Stimulated activated CD4-positive, alpha-beta T cell treated with anti-CD3 and anti-CD28 coated beads, Interleukin-15, amount 100 ng/mL, for 48 hours (primary cell): Measurements from ENCODE around the gene ANXA5.
A peak's percentile ranks its signal among the peaks of the same experiment; 100 is the strongest.

Experiments
- DNase-seq, 2 donors: peaks; one replicate each; pipeline ENCODE4 v3.0.0-alpha.2; 2020; ENCODE audit warnings: low read depth in 2 of 2

Gene ANXA5

DNA sequence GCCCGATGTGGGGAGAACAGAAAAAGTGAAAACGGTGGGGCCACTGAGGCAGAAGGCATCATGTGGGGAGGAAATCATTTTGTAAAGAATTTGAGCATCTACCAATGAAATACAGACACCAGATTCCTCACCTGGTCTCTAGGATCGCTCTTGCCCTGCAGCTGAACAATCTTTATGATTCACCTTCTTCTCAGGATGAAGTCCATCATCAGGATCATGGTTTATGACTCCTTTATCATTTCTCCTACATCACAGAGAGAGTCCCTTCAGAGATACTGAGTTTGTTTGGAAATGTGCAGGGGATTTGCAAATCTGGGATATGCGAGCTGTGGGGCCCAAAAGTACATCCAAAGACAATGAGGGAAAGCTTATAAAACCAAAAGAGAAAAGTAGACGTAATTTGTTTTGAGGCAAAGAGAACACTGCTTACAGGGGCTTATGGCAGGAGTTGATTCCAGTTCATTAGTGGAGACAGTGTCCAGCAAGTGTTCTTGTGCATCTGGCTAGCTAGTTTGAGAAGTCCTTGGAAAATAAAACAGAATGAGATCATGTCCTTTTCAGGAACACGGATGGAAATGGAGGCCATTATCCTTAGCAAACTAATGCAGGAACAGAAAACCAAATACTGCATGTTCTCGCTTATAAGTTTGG, 15.3 kb upstream of the ANXA5 start:
- no peak for DNase-seq

DNA sequence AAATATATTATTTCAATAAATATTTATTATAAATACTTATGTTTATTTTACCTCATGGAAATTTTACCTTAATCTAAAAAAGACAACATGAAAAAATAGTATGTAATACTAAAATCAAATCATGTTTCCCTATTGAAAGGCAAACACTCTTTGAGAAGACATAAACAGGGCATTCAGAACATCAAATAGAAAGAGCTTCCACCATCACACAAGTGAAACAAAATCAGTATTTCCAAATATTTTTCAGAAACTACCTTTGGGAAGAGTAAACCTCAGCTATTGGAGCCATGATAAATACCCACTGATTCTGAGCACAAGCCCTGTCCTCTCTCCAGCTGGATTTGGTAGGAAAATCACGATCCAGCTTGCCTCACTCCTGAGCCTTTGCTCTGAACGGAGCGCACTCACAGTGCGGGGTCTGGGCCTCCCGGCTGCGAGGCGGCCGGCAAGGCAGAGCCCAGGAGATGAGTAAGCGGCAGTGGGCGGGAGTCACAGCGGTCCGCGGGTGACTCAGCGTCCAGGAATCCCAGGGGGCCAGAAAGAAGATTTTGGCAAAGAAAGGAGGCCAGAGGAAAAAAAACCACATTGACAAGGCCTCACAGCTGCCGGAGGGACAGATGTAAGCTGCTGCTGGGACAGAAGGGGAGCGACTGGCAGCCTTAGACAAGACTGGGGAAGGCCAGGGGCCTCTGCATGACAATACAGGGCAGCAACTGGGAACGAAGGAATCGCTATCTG, 14.7 kb upstream of the ANXA5 start:
- DNase-seq, result peak; percentile 16 to 50

DNA sequence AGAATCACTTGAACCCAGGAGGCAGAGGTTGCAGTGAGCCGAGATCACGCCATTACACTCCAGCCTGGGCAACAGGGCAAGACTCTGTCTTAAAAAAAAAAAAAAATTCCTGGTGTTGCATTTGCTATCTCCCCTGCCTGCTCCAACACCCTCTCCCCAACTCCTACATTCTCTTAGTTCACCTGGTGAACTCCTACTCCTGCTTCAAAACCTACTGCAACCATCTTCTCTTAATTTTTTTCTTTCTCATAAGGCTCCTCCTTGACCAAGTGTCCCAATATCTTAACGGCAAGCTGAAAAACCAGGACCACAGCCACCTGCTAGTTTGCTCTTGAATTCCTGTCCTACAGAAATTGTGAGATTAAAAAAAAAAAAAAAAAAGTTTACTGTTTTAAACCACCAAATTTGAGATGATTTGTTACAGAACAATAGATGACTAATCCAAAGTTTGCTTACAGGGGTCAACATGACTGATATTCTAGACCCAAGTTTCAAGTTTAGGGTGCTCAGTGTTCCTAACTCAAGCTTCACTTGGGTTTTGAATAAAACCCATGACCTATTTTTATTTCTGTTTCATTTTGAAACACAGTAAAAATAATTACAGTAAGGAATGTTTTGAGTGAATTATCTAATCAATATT, 13.1 kb upstream of the ANXA5 start:
- no peak for DNase-seq

DNA sequence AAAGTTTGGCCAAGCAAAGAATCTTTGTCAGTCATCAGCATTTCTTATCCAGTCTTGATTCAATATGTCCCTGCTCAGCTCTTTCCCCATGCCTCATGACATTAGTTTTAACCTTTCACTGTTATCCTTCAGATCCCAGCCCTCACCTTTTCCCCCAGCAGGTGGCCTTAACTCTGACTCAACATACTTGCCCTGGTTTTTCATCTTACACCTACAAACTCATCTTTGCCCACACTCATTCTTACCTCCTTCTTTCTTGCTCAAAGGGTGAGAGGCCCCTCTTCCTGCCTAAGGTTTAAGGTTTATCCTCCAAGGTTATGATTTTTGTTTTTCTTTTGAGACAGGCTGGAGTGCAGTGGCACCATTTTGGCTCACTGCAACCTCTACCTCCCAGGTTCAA, 10.6 kb upstream of the ANXA5 start:
- DNase-seq, result no peak

DNA sequence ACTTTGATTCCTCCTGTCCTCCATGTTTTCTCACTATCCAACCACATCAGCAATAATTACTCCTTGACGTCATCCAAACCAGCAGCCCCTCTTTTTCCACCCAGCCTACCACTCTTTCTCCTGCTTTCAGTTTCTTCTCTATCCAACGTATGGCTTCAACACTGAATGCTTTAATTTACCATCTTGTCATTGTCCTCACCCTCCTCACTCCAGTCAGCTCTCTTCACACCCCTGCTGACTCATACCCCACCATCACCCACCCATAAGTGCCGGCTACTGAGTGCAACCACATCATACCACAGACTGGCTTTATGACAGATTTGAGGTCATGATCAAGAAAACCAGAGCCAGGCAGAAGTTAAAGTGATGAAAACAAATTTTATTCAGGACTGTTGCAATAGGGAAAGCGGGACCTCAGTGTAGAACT, 9.8 kb upstream of the ANXA5 start:
- DNase-seq, result peak; percentile 65 to 66

DNA sequence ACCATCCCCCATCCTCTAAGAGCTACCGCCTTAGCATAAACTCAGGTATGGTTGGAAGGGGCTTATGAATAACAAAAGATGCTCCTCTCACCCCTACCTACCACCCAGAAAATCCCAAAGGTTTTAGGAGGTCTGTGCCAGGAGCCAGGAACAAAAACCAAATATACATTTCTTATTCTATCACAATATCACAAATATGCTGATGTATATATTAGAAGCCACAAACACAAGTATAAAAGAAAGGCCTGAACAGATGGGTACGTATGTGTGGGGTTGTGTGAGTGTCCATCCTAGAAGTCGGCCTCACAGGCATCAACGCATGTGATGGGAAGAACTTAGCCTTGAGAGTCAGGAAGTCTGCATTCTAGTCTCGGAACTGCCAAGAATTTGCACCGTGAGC, 8.7 kb upstream of the ANXA5 start:
- DNase-seq, result no peak

DNA sequence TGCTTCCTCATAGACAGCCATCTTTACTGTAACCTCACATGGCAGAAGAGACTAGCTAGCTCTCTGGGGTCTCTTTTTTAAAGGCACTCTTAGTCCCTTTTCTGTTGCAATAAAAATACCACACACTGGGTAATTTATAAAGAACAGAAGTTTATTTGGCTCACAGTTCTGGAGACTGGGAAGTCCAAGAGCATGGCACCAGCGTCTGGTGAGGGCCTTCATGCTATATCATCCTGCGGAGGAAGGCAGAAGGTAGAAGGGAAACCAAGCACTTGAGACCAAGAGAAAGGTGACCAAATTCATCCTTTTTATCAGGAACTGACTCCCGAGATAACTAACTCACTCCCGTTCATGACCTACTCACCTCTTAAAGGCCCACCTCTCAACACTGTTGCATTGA, 5.4 kb upstream of the ANXA5 start:
- no peak for DNase-seq

DNA sequence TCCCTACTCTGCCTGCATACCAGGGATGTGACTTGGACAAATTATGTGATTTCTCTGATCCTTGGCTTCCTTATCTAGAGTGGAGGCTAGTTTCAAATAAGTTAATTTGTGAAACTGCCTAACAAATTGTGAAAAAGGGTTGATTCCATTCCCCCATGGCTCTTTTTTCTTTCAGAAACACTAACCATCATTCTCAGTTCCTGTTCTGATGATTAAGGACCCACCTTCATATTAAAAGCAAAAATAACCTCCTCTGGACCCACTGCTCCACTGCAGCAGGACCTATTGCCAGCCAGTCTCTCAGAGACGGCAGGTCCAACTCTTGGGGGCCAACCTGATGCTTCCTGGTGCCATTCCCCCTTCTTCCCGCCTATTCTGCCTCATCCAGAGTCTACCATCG, 4.5 kb upstream of the ANXA5 start:
- no peak for DNase-seq

DNA sequence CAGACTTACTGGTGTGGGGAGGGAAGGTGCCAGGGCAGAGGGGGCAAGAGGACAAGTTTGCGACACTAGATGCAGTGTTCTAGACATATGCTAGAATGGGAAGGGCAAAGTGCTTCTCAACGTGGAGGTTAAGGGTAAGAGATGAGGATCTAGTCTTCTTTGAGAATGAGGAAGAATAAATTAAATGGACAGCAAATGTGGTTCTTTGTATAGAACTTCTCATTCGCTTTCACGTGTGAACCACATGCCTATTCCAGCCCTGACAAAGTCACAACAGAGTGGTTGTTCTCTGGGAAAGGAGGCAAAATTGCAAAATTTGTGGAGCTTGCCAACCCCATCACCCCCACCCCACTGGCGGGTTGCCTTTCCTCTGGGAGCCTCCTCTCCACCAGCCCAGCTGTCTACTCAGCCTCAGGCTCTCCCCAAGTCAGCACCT, 1.5 kb upstream of the ANXA5 start:
- no peak for DNase-seq

DNA sequence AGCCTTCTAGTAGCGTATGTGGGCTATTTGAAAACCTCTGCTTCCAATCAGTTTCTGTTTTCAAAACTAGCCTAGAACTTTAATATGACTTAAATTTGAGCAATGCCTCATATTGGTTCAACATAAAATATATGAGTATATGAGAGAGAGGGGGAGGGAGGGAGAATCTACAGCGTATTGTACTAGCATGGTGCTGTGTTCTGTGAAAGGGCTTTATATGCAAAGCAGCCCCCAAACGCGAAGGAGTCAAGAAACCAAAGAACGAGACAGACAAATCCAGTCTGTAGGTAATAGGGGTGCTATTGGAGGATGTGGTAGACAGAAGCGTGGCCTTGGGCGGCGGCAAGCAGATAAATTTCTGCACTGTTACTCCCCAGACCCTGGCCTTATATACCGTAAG, 784 bp upstream of the ANXA5 start:
- DNase-seq, result no peak

DNA sequence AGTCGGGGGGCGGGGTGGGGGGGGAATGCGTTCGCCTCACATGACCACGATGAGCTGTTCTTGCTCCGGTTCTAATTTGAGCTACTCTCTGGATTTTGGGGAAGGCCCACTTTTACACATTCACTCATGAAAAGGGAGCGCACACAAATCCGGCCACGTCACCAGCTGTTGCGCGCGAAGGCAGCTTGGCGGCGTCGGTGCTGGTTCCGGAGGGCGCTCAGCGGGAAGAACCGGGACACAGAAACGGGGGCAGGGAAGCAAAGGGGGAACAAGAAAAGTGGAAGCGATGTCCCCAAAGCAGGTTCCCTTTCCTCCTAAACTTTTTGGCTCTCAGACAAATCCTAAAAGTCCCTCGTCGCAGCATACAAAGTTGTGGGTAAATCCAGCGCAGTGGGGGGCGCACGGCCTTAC, 605 bp downstream of the ANXA5 start:
- DNase-seq, result peak; percentile 25 to 58

DNA sequence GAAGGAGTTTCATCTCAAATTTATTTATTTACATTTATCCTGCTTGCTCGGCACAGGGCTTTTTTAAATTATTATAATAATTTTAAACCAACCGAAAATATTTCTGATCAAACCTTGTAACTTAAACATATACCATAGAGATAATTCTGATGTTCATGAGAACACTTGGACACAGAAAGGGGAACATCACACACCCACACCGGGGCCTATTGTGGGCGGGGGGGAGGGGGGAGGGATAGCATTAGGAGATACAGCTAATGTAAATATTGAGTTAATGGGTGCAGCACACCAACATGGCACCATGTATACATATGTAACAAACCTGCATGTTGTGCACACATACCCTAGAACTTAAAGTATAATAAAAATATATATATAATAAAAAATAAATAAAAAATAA, 2.9 kb downstream of the ANXA5 start:
- DNase-seq, result no peak

DNA sequence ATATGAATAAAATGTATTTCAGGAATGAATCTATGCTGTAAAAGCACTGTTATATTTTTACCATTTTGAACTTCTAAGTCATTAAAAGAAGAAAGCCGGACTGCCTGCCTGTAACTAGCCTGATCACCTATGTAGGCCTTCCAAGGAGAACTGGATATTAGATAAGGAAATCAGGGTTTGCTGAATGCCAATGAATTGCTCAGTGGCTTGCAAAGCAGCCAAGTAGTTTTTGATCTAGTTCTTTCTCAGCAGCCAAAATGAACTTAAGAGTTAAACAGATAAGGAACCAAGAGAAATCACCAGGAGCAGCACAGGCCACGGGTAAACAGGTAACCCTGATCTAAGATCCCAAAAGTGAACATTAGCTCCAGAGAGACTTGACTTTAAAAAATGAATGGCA, 3.3 kb downstream of the ANXA5 start:
- DNase-seq, result no peak

DNA sequence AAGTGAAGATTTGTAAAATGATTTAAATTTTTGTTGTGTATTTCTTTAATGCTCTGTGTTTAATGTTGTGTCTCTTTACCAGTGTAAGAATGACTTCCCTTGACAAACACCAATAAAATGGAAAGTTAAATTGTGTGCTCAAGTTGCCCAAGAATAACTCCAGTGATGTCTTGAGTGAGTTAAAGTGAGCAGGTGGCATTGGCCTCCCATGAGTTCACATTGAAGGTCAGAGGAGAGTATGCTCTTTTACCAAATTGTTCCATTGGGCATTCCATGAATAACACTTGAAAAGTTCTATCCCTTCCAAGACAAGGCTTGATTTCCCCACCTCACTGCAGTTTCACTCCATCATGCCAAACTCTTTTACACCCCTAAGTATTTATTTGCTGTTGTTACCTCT, 4.5 kb downstream of the ANXA5 start:
- no peak for DNase-seq

DNA sequence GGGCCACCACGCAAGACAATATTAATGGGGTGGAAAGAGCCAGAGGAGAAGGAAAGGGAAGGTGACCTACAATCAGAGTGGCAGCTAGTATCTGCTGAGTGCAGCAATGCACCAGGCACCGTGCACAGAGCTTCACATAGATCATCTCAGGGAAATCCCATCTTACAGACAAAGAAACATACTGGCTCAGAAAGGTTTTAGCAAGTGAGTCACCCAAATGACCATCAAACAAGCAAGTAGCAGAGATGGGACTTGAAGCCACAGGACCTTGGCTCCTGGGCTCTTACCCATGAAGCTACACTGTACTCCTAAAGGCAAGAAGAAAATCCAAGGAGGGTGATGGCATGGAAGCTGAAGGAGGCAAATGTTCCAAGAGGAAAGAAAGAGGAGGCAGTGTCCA, 6.8 kb downstream of the ANXA5 start:
- no peak for DNase-seq

DNA sequence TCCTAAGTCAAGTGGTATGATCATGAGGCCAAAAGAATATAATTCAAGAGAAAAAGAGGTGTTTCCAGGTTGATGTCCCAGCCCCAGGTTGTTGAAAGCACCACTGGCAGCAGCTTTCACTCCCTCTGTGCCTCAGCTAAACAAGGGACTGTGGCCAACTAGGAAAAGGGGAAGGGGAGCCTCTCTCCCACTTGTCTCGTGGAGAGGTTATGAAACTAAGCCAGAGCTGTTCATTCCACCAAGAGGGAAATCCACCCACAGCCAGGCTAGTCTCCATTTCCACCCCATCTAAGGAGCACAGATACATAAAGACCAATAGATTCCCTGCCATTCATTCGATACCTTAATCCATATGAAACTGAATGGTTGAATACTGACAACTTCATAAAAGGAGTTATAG, 8.1 kb downstream of the ANXA5 start:
- DNase-seq, result no peak

DNA sequence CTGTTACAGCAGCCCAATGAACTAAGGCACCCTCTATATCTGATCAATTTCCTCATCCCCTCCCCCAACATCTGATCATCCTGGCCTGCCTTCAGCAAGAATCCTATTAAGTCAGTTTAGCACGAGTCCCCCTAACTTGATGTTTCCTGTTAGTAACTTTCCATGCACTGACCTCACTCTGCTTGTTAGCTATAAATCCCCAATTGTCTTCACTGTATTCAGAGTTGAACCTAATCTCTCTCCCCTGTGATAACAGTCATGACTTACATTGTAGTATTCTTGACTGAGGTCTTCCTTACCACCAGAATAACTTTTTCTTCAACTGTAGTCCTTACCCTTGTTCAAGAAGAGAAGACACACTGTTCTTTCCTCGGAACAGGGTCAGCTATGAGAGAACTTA, 8.5 kb downstream of the ANXA5 start:
- DNase-seq, result no peak

DNA sequence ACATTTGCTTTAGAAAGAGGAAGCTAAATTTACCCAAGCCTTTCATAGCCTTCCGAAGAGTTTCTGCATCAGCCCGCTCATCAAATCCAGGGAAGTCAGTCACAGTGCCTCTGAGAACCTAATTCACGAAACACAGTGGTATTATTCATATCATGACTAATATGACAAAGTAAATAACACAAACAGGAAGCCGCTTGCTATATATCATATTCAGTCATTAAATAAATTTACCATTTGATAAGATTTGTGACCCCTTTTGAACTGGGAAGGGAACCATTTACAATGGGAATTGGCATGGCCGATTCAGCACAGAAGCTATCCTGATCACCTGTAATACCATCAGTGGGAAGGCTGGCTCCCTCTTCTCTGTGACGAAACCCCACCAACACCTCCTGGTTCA, 10.5 kb downstream of the ANXA5 start:
- DNase-seq, result no peak

DNA sequence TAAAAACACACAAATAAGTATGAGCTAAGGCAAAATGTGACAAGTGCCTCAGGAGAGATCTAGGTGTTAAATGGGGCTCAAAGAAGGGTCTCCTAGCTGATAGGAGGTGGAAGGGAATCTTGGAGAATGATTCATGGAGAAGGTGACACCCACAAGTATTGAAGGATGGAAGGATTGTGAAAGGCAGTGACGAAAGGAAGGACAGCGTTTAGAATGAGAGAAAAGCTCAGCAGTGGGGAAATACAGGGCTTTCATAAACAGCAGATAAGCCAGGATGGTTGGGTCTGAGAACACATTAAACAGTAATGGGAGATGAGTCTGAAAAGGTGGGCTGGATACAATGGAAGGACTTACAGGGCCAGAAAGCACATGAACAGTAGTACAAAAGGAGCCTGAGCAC, 11.5 kb downstream of the ANXA5 start:
- DNase-seq, result no peak

DNA sequence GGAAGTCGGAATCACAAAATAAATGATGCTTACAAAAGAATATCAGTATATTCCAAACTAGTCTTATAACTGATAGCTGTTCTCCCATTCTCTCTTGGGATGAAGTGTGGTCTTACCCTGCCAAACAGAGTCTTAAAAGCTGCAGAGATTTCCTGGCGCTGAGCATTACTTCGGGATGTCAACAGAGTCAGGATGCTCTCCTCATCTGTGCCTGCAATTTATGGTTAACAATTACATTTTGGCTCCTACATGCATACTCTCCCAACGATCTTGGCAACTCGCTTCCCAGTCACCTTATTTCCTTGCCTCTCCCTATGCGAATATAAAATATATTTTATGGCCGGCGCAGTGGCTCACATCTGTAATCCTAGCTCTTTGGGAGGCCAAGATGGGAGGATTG, 12.2 kb downstream of the ANXA5 start:
- DNase-seq, result no peak

DNA sequence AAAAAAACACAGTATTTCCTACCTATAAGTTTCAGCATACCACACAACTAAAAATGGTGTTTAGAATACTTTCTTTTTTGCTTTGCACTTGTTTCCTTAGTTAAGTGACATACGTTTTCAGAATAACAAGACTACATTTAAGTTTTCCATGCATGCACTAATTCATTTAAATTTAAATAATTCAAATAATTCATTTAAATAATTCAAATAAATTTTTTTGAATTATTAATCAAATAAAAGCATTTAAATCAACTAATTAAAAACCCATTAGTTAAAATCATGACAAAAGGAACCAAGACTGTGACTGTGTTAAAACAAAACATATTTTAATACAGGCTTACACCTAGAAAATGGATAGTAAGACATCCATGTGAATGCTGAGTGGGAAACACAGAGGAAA, 12.8 kb downstream of the ANXA5 start:
- no peak for DNase-seq

DNA sequence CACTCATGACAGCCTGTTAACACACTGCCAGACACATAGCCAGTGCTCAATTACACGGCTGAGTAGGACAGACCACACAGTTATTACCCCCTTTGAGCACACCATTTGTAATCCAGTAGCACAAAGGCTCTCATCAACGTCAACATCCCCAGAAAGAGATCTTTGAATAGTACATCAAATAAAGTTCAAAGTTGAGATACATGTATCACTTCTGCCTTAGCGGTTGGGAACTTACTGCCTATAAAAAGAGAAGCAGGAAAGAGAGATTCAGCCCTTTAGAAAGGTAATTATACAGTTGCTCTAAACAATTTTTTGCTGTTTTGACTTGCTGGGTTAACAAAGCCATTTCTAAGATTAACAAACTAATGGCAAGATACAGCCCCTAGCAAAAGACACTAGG, 16.2 kb downstream of the ANXA5 start:
- DNase-seq, result no peak

DNA sequence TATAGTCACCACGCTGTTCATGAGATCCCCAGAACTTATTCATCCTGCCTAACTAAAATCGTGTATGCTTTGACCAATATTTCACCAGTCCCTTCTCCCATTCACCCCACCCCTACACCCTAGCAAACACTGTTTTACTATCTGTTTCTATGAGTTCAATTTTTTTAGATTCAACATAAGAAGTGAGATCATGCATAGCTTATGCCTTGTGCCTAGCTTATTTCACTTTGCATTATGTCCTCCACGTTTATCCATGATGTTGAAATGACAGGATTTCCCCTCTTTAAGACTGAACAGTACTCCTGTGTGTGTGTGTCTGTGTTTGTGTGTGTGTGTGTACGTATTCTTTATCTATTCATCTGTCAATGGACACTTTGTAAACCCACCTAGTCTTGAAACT, 16.8 kb downstream of the ANXA5 start:
- no peak for DNase-seq
